COLO829 (cell line): Measurements from ENCODE around the gene ITPR2.
"Not testable (repeated sequence)": the region's sequence is repeated elsewhere in the genome, so short reads cannot be mapped to it uniquely, and the experiment has no call there.

ENCODE experiments used
- DNase-seq: peaks from one replicate; pipeline ENCODE4 v3.0.0; 2012; ENCODE audit warnings: low spot score

Gene ITPR2

DNA sequence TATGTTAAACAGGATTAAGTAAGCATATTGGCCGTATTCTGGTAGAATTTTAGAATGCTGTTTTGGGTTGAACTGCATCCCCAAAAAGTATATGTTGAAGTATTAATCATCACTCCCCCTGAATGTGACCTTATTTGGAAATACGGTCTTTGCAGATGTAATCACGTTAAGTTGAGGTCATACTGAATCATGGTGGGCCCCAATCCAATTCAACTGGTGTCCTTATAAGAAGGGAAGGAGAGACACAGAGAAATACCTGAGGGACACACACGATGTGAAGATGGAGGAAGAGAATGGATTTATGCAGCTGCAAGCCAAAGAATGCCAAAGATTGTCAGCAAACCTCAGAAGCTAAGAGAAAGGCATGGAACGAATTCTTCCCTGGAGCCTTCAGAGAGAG lies 268.6 kb downstream of the ITPR2 start:
- no peak for DNase-seq

- no peak for DNase-seq
These were observed 269.4 kb downstream of the ITPR2 start for GRCh38 chr12:26563552-26563951.

DNA sequence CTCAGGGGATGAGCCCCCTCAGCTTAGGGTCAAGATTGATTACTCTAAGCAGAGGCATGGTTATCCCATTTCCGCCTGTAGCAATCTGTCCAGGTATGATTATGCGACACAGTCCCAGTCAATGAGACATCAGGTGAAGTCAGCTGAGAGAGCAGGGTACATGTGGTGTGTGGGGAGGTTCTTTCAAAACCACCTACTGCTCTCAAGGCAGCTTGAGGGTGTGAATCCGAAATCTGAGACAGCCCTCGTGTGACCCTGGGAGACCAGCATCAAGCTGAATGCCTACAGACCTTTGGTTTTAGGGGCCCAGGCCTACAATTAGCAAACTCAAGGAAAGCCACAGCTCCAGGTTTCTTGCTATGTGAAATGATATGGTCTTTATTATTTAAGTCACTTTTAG lies 275.7 kb downstream of the ITPR2 start:
- DNase-seq: no peak

DNA sequence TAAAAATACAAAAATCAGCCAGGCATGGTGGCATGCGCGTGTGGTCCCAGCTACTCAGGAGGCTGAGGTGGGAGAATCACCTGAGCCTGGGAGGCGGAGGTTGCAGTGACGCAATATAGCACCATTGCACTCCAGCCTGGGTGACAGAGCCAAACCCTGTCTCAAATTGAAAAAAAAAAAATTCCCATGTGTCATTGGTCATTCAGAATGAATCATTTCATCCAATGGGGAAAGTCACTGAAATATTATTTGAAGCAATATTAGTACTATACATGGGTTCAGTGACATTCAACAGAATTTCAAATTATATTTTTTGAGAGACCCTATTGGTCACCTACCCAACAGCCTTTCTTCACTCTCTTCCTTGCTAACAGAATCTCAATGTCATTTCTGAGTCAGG lies 276.1 kb downstream of the ITPR2 start:
- no peak for DNase-seq

GRCh38 chr12:26555139-26555538 lies 277.9 kb downstream of the ITPR2 start:
- DNase-seq: no peak

DNA sequence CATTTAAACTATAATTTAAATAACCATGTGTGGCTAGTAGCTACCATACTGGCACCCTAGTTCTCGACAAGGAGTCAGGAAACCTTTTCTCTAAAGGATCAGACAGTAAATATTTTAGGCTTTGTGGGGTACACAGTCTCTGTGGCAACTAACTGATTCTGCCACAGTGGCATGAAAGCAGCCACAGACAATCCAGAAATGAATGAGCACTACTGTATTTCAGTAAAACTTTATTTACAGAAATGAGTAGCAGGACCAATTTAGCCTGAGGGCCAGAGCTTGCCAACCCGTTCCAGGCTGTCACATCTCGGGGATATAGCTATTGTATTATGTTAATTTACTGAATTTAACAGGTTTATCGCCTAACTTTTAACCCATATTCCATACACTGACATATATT lies 278.7 kb downstream of the ITPR2 start:
- DNase-seq: no peak

DNA sequence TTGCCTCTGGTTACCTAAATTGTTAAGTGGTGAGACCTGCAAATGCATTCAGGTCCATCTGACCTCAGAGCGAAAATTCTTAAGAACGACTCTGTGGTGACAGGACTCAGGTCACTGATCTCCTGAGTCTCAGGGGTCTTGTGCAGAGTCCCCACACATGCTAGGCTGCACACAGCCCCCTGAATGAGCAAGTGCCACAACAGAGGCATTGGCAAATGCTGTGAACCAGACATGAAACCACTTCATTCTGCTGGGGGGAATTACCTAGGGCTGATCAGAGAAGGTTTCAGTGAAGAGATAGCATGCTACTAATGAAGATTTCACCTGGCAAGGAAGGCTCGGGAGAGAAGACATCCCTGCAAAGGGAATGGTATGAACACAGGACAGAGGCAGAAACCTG lies 281.6 kb downstream of the ITPR2 start:
- no peak for DNase-seq

DNA sequence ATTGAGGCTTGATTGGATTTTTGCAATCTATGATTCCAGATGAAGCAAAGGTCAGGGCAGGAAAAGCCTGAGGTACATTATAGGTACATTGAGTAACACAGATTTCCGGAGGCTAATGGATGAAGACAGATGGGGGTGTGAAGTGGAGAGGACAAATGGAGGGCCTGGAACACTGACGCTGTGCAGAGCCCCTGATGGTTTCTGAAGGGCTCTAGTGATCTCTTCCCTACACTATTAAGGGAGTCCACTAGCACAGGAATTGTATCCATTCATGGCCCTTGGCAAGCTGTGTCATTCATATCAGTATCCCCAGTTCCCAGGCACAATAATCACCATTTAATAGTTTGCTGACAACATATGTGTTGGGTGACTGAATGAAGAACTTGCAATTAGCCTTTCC lies 284.8 kb downstream of the ITPR2 start:
- no peak for DNase-seq

- no peak for DNase-seq
These were observed 286.3 kb downstream of the ITPR2 start for GRCh38 chr12:26546535-26547314.

DNA sequence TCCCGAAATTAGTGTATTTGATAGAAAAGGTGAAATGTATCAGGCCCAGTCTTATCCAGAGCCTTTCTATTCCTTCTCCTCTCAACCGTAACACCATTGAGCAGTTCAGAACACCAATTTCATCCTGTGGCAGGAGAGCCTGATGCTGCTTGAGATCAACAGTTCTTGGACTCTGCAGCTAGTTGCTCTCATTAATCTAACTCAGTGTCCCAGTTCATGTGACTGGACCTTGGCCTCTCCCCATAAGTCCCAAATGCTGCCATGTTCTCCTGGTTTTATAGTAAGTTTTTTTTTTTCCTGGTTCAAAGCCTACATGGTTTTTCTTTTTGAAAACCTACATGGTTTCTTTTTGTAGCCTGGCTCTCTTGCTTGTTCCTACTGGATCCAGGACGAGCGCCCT lies 293.9 kb downstream of the ITPR2 start:
- DNase-seq: no peak

- no peak for DNase-seq
These were observed 295.3 kb downstream of the ITPR2 start for GRCh38 chr12:26537651-26538050.

GRCh38 chr12:26537126-26537525 lies 295.9 kb downstream of the ITPR2 start:
- DNase-seq: no peak

- DNase-seq: no peak
These were observed 297.2 kb downstream of the ITPR2 start for GRCh38 chr12:26535826-26536225.

- DNase-seq: no peak
These were observed 298.9 kb downstream of the ITPR2 start for GRCh38 chr12:26534071-26534470.

- DNase-seq: no peak
These were observed 299.8 kb downstream of the ITPR2 start for GRCh38 chr12:26533211-26533610.

GRCh38 chr12:26530461-26530860 lies 302.5 kb downstream of the ITPR2 start:
- no peak for DNase-seq

GRCh38 chr12:26528943-26529342 lies 304.1 kb downstream of the ITPR2 start:
- DNase-seq: no peak

DNA sequence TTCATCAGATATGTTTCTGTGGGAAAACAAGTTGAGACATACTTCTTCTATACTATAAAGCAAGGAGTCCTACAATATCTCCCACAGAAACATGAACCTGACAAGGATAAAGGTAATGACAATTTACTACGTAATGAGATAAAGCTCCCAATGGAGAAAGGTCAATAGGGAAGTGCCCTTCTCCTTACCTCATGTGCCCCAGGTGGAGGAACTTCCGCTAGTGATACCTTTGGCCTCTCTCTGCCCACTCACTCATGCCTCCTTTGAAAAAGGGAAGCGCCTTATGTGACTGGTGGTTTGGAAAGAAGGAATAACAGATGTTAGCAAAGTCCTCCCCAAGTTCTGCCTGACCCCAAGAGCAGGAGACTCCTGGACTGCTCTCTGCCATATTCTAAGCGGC lies 305.3 kb downstream of the ITPR2 start:
- DNase-seq: no peak

- DNase-seq: no peak
These were observed 308.0 kb downstream of the ITPR2 start for GRCh38 chr12:26524862-26525465.

DNA sequence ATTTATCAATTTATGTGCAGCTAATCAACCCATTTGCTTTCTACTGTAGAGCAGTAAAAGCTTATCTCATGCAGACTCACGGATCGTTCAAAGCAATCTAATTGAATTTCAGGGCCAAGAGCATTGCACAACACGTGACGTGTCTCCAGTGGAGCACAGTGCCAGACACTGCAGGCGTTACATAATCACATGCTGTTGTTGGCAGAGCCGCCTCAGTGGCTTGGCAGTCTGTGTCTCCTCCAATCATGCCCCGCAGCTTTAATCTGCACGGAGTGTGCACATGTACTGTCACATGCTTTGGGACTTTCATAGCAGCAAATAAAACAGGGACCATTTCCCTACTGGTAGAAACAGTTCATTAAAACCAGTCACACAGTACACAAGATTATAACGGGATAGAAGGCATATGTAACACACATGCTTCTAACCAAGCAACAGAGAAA lies 309.3 kb downstream of the ITPR2 start:
- no peak for DNase-seq

DNA sequence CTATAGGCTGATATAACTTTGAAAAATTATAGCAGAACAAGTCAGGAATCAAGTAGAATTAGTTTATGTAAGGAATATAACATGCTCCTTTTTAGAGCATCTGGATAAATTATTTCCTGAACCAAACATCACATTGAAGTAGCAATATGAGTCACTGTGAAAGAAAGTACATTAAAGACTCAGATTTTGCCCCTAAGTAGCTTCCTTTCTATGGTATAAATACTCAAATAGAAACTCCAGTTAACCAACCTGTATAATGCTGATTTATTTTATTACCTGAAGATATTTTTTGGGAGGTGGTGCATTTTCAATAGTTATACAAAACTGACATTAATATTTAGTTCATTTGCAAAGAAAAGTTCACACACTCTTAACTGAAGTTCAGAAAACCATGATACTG lies 312.1 kb downstream of the ITPR2 start:
- DNase-seq: no peak

DNA sequence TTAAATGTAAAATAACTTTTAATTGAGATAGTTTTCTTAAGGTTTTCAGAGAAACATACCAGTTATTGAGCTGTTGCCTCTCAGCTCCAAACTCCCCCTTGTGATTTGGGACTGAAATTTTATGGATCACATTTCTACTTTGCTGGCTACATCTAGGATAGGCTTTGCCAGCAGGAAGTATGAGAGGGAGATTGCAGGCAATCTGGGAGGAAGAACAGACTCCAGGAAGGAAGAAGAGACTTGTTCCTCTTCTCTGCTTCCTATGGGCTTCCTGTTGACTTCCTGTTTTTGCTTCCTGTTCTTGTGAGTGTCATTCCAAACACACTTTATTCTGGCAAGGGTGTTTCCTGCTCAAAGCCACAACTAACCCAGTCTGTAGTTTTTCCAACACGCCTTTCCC lies 312.9 kb downstream of the ITPR2 start:
- DNase-seq: no peak

- no peak for DNase-seq
These were observed 313.5 kb downstream of the ITPR2 start for GRCh38 chr12:26519462-26519861.

DNA sequence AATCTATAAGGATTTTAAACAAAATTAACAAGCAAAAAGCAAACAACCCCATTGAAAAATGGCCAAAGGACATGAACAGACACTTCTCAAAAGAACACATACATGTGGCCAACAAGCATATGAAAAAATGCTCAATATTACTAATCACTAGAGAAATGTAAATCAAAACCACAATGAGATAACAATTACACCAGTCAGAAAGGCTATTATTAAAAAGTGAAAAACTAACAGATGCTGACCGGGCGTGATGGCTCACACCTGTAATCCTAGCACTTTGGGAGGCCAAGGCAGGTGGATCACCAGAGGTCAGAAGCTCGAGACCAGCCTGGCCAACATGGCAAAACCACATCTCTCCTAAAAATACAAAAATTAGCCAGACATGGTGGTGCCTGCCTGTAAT lies 315.7 kb downstream of the ITPR2 start:
- not testable (repeated sequence) for DNase-seq
